MV-4-11 (cell line): ENCODE results near the gene MAN2B2.

Experiments
- DNase-seq: peaks from one replicate; lab custom pipeline; 2025; lab: John Stamatoyannopoulos, UW

MAN2B2 gene

DNA sequence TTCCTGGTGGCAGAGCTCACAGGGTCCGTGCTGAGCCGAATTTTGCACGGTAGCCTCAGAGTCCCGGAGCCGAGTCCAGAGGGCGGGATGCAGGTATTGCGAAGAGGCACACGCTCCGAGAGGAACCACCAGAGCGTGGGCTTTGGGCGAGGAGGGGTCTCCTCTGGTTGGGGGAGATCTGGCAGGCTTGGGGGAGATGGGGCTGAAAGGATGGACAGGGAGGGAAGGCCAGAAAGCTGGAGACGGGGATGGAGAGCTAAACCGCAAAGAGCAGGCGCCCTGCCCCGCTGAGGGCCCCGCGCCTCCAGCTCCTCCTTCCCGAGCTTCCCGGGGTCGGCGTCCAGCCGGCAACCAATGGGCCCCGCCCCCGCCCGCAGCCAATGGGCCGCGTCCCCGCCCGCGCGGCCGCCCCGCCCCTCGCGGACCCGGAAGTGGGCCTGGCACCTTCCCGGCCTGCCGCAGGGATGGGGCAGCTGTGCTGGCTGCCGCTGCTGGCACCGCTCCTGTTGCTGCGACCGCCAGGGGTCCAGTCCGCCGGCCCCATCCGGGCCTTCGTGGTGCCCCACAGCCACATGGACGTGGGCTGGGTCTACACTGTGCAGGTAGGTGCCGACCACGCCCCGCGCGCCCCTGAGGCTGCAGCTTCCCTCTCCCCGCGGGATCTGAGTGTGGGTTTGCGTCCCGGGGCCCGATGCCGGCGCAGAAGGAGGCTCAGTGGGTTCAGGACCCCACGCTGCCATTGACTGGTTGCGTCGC is at the start of gene MAN2B2:
Gene MAN2B2, plus strand, starts transcription at position 443 of the 756 bp plus-strand sequence. Its CDS starts 22 bp downstream, at position 465.
- peak; percentile 61 for DNase-seq

DNA sequence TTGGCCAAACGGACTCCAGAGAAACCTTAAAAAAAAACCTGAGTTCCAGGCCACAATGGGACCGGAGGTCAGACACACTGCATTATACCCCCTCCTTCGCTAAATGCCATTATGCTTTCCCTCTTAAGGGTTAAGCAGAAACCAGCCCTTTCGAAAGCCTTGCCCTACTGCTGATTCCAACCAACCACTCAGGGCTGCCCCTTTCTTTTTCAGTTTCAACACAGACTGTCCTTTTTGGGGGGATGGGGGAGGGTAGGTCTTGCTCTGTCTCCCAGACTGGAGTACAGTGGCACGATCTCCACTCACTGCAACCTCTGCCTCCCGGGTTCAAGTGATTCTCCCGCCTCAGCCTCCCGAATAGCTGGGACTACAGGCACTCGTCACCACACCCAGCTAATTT is 49.5 kb upstream of the MAN2B2 start:
- no peak for DNase-seq

DNA sequence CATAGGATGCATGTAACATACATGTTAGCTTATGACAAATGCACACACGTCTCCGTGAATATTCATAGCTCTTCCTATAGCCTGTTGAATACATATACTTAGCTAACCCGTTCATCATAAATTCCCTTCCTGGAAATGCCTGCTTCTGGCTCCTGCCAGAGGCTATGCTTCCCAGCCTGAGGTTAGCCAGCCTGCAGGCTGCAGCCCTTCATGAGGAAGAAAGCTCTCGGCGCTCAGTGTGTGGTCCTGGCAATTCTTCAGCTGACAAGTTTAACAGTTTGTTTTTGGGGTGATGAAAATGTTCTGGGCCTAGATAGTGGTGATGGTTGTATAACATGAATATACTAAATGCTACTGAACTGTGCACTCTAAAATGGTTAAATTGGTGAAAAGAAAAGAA is 48.8 kb upstream of the MAN2B2 start:
- DNase-seq, result no peak

DNA sequence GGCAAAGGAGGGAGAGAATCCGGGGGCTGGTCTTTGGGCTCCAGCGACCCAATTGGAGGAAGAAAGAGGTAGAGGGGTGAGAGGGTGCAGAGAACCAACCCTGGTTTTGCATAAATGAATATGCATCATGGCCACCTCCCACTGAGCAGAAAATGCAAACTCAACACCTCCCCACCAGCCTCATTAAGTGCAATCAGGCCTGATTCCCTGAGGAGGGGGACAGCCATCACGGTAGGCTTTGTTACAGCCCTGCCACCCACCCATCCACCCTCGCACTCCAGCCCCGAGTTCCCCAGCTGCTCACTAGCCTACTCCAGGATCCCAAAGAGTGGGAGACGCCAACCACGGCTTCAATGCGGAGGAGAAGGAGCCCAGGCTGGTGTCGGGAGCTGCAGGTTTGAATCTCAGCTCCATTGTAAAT is 48.3 kb upstream of the MAN2B2 start:
- DNase-seq, result no peak

DNA sequence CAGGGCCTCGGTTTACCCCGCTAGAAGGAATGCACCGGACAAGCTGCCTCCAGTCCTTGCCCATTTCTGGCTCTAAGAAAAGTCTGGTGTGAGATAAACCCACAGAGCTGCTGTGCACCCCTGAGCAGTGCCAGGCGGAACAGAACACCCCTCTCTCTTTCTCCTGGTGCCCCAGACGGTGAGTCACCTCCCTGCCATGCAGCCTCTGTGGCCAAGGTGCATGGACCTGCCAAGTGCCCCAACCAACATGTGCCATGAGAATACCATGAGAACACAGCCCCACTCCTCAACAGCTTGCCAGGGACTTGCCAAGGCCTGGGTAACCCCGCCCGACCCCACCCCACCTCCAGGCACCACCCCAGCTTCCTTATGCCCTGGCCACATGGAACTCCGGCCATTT is 47.7 kb upstream of the MAN2B2 start:
- DNase-seq, result no peak

DNA sequence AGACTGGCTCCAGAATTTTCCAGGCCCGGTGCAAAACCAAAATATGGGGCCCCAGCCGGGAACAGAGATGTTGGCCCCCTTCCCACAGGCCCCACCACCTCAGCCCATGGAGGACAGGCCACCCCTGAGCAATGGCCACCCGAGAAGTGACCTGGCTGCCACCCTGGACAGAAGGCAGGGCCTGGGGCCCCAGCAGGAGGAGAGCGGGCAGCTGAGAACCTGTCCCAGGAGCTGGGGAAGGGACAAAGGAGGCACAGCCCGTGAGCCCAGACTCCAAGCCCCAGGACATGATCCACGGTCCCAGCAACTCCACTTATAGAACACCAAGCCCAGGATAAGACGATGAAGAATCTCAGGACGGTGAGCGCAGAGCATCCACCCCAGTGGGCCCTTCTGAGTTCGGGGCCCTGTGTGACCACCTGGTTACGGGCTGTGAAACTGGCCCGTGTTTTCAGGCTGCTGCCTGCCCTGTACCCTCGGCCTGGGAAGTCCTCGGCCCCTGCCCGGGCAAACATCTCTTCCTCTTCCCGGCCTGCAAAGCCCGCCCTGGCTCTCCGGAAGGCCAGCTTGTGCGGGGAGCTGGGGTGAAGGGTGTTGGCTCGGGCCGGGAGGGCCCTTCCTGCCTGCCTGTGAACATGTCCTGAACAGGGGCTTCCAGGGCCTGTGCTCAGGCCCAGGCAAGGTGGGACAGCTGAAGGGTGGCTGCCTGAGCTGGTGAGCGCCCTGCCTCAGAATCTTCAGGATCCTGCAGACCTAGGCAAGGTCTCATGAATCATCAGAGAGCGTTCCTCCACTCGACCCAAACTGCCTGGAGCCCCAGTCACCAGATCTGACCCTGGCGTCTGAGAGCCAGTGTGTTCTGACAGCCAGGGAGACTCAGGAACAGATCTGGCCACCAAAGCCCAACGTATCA is 47.0 kb upstream of the MAN2B2 start:
- no peak for DNase-seq

DNA sequence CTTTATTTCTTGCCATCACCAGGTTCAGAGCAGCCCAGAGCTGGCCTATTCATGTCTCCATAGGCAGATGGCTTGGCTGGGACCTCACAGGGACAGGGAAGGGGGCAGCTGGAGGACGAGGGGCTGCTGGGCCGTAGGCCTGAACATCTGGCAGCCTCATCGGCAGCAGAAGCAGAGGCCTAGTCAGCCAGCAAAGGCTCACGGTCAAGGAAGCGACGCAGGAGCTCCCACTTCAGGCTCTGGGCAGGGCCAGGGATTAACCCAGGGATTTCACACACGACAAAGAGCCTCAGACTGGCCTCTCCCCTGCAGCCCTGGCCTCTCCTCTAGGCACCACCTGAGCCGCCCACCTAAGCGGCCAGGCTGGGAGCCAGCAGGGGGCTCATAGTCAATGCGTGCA is 46.0 kb upstream of the MAN2B2 start:
- no peak for DNase-seq

DNA sequence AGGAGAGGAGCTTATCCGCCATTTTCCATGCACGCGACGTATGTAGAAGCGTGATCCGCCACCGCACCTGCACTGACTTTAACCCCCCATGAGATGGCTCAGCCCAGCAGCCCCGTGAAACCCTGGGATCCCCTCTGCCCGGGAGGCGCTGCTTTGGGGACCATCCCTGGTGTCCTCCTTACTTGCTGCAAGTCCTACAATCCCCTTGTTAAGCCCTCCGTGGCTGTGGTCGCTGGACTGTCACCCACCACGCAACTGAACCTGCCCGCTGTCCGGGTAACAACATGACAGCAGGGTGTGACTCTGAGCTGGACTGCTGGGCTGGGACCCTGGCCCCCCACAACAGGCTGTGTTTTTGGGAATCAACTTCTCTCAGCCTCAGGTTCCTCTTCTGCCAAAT is 44.7 kb upstream of the MAN2B2 start:
- no peak for DNase-seq

DNA sequence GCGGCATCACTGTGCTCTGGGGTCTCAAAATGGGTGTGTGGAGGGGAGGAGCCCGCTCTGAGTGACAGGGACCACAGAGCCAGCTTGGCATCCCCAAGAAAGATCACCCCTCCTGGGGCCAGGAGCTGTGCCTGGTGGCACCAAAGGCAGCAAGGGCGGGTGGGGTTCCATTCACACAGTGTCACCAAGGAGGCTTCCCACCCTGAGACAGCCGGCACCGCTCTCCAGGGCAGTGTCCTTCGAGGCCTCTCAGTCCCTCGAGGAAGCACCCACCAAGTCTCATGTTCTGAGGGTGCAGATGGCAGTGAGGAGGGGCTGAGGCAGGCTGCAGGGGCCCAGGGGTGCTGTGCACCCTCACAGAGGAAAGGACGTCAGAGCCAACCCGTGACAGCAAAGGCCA is 44.0 kb upstream of the MAN2B2 start:
- DNase-seq, result no peak

DNA sequence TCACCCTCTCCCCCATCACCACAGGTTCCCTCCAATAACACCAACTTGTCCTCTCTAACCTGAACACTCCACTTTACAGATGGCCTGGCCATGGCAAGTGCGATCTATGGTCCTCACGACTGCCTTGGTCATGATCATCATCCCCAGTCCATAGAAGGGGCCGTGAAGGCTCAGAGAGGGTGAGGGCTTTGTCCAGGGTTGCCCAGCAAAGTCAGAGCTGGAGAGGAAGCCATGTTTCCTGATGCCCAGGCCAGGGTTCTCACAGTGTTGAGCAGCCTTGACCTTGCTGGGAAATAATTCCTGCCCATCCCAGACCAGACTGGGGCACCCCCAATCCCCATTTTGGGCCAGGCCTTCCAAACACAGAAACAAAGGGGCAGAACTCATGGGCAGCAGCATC is 42.9 kb upstream of the MAN2B2 start:
- DNase-seq, result no peak

DNA sequence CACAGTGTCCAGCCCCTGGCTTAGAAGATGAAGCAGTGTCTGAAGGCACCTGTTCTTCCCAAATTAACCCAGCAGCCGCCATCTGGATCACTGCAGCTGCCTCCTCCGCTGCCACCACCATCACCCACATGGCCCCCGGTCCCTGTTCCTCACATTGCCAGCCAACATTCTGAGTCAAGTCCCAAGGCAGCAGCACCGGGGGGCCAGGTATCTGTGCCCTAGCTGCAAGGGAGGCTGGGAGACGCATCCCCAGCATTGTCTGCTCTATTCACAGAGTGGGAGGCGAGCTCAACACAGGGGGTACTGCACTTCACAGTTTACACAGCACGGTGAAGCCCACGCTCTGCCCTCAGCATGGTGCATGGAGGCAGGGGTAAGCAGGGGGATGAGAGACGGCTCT is 42.3 kb upstream of the MAN2B2 start:
- DNase-seq, result no peak

DNA sequence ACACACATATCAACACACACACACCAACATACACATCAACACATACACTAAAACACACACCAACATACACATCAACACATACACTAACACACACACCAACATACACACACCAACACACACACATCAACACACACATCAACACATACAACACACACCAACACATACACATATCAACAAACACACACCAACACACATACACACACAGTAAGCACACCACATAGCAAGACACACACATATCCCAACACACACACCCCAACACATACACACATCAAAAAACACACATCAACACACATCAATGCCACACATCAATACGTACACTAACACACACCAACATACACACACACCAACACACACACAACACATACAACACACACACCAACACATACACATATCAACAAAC is 40.9 kb upstream of the MAN2B2 start:
- no peak for DNase-seq

DNA sequence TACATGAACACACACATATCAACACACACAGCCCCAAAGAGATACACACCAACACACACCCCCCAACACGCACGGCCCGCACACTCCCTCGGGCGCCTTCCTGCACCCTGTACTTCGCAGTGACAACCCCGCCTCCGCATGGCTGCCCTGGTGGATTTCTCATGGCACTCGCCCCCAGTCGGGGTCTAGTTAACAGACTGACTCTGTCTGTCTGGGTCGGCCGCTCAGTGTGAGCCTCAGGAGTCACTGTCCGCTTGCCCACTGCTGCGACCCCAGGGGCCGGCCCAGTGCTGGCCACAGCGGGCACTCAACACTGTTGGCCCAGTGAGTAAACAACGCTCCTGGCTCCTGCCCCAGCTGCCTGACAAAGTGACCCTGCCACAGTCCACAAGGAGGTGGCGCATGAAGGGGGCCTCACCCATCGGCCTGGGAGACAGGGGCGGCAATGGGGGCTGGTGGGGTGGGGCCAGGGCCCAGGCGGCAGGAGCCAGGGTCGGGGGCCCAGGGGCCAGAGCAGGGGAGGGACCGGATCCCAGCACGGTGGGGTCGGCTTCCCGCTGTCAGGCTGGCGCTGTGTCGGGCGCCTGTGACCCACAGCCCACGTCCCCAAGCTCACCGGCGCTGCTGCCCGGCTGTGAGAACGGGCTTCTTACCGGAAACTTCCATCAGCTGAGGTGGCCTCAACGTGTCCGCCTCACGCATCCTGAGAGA is 40.2 kb upstream of the MAN2B2 start:
- no peak for DNase-seq

DNA sequence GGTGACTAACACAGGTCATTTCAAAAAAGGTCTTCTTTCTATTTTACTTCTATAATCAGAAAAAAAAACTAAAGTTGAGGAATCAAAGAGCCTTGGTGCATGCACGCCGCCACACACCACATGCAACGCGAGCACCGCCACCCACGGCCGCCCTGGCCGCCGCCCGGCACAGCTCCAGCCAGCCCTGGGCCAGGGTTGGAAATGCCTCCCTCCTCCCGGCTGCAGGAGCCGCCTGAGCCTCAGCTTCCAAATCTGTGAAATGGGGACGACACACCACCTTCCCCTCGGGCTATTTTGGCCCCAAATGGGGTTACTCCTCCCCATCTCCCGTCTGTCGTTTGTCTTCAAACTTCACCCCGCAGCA is 39.7 kb upstream of the MAN2B2 start:
- DNase-seq, result no peak

DNA sequence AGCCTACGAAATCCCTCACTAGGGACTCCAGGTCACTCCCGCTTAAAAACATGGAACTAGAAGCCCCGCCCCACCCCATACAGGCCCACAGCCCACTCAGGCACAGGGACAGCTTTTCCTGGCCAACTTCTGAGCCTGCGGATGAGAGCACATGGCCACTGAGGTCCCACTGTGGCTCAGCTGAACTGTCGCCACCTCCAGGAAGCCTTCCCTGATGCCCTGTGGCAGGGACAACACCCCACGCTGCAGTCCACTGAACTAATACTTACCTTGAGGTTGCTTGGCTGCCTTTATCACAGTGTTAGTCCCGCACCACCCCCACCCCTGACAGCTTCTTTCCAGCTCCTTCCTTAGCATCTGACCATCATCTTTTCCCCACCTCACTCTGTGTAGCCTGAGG is 39.3 kb upstream of the MAN2B2 start:
- DNase-seq, result no peak

DNA sequence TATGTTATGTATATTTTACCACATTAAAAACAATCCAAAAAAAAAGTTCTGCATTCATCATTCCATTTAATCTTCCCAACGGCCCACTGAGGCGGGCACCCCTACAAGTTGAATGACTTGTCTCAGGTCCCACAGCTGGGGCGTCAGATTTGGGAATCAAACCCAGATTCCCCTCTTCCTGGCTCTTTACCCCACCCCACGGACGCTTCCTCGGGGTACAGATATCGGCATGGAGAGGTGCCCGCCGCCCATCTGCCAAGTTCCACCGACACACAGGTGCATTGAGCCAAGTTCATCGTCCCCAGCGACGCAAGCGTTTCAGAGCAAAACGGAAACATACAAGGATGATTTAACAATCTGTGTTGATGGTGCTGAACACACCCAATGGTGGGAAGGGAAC is 36.9 kb upstream of the MAN2B2 start:
- DNase-seq, result no peak

DNA sequence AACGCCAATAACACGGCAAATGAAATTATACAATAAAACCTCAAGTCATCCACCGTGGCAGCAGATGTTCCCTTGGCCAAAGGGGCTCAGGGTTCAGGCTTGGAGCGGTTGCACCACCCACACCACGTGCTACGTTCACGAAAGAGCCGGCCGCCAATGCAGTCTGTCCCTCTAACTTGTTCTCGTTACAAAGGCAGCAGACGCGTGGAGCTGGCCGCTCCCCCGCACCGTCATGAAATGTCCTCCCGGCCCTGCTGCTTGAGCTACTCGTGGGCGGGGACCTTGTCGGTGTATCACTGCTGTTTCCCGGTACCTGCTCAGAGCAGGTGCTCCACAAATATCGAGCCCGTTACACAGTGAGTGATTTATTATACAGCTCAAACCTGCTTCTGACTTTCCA is 36.4 kb upstream of the MAN2B2 start:
- no peak for DNase-seq

DNA sequence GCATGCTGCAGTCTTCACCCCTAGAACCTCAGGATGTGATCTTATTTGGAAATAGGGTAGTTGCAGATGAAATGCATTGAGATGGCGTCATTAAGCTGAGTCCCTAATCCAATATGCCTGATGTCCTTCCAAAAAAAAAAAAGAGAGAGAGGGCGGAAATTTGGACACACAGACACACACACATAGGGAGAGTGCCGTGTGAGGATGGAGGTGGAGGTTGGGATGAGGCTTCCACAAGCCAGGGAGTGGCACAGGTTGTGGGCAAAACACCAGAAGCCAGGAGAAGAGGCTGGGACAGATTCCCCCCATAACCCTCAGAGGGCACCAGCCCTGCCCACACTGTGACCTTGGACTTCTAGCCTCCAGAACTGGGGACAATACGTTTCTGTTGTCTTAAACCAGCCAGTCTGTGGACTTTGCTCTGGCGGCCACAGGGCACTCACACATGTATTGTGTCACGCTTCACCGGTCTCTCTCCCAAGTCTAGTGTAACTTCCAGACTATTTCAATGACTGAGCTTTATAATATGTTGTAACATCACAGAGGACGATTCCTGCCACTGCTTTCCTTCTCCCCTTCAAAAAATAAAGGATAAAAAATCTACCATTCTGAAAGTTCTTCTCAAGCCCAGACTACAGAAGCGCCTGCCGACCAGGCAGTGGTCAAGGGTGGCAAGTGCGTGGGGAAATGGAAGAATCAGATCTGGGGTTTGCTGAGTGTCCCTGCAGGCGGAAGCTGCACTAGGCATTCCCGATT is 35.8 kb upstream of the MAN2B2 start:
- DNase-seq, result no peak

DNA sequence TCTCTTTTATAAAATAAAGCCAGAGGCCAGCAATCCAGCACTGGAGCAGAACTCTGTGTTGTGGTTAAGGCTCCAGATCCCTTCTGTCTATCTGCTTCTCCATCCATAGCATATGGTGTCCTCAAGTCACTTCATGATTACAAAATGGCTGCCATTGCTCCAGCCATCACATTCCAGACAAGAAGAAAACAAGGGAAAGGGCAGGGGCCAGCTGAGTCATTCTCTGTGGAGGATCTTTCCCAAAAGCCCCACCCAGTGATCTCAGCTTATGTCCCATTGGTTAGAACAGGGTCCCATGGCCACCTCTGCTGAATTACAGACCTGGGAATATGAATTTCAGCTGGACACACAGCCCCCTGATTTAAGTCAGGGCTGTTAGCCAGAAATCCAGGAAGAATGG is 34.1 kb upstream of the MAN2B2 start:
- DNase-seq, result no peak

DNA sequence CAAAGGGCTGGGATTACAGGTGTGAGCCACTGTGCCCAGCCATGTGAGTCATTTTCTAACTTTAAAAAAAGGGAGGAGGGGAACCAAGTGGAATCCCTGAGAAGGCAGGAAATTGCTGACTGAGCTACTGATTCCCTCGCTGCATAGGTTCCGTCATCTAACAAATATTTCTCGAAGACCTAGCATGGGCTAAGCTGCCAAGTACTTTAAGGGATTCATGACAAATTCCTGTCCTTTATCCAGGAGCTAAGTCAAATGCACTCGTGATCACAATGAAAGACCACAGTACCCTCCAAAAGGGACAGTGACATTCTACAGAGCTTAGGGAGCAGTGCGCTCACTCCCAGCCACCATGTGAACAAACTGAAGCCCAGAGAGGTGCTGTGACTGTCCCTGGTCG is 33.2 kb upstream of the MAN2B2 start:
- no peak for DNase-seq

DNA sequence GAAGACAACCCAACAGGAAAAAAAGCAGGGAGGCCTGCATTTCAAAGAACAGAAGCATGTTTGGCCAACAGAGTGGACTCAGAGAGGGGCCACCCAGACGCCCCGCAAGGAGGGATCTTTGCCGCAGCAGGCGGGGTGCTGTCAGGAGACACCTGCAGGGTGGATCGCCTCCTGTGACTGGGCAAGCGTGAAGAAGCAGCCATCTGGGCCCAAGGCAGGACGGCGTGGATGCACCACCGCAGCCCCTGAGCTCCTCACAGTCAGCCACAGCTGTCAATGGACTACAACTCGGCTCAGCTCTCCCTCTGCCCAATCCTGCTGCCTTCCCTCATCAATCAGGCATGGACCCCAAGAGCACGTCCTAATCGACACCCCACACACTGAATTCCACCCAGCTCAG is 32.0 kb upstream of the MAN2B2 start:
- DNase-seq, result no peak

DNA sequence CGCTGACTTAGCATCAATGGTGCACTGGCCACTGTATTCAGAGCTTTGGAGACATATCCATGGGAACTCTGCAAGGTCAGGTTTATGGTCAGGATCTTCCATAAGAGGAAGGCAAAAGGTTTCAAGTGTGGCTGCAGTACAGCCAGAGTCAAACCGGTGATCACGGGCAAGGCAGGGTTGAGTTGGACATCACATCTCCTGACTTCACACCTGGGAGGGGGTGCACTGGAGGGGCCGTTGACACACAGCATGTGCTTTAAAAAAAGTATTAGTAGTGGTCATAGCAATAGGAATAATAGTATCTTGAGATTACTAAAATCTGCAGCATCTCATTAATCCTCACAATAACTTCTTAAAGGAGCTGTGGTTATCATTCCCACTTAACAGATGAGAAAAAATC is 28.9 kb upstream of the MAN2B2 start:
- DNase-seq, result no peak
